Measurements from ENCODE around the gene CFAP99.

The CFAP99 gene

DNA sequence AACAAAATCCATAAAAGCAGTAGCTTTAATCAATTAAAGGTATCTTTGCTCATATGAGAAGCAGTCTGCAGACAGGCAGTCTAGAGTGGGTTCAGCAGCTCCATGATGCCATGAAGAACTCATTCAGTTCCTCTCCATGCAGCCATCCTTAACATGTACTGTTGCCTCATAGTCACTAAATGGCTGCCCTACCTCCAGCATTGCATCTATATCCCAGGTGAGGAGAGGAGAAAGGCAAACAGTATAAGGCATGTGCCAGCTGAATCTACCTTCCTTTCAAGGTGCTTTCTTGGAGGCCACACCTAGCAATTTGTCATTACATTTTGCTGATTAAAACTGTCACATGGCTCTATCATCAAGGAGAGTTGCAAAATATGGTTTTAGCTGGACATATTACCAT is 13.2 kb downstream of the CFAP99 start:
- no peak for DNase-seq

DNA sequence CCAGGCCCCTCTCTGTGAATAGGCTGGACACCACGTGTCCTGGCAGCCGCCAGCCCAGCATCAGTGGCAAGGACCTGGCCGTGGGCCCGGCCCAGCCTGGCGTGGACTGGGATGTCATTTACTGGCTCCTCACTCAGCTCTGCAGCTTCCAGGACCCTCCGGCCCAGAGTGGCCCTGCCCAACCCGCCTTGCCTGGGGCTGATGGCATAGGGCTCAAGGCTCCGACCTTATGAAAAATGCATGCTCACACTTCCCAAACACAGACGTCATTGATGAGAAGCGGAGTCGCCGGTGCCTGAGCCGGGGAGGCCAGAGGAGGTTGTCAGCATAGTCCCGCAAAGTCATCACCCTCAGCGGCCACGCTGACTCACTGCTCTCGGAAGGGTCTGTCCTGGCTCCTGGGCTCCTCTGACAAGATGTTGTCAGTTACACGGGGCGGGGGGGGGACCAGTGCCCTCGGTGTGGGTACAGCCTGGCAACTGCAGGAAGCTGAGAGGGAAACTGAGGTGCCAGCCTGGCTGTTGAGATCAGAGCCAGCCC is 14.3 kb downstream of the CFAP99 start:
- DNase-seq = no peak

DNA sequence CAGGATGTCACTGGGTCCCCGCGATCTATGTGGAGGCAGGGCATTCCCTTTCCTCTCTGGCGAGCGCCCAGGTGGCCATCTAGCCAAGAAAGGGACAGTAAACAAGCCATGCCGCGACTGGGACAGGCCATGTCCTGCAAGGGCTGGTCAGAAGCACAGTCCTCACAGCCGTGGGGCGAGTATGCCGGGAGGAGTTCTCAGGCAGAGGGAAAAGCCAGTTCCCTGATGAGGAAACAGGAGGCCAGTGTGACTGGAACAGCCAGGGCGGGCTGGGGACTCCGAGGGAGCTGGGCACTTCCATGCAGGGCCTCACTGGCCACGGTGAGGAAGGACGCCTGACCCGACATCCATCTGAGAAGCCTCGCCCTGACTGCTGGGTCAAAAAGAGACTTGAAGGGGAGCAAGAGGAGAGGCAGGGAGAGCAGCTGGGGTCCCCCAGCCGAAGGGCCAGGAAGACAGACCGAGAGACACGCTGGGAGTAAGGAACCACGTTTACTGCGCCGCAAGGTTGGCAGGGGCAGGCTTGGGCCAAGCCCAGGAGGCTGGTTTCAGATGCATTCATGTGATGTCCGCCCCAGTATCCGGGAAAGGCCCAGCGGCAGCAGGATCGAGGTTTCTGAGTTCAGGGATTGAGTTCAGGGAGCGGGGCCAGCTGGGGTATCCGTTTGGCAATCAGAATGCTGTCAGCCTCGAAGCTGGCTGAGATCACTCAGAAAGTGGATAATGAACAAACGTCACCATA is 15.0 kb downstream of the CFAP99 start:
- no peak for DNase-seq

DNA sequence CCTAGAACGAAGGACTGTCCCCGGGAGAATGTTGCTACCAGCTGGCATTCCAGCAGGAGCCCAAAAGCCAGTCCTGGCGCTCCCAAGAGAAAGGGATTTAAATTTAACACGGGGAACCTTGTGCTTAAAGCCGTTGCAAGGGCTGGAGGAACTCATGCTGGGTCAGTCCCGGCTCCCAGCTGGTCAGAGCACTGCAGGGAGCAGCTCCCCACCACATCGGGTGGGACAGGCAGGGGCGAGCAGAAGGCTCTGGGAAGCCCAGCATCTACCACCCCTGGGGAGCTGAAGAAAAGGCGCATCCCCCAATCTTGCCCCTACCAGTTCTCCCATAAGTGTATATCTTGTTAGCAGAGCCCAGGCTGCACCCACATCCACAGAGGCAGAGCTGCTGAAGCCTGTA is 15.7 kb downstream of the CFAP99 start:
- DNase-seq = no peak

DNA sequence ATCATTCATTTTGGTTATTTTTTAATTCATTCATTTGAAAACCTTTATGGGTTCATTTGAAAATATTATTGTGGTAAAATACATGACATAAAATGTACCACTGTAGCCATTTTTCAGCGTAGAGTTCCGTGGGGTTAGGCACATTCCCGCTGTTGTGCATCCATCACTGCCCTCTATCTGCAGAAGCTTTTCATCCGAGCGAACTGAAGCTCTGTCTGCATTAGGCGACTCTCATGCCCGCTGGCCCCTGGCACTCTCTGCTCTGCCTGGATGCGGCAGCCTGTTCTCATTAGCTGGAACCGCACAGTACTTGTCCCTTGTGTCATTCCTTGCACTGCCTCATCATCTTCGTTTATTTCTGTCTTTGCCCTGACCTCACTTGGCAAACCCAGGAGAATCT is 17.5 kb downstream of the CFAP99 start:
- no peak for DNase-seq

DNA sequence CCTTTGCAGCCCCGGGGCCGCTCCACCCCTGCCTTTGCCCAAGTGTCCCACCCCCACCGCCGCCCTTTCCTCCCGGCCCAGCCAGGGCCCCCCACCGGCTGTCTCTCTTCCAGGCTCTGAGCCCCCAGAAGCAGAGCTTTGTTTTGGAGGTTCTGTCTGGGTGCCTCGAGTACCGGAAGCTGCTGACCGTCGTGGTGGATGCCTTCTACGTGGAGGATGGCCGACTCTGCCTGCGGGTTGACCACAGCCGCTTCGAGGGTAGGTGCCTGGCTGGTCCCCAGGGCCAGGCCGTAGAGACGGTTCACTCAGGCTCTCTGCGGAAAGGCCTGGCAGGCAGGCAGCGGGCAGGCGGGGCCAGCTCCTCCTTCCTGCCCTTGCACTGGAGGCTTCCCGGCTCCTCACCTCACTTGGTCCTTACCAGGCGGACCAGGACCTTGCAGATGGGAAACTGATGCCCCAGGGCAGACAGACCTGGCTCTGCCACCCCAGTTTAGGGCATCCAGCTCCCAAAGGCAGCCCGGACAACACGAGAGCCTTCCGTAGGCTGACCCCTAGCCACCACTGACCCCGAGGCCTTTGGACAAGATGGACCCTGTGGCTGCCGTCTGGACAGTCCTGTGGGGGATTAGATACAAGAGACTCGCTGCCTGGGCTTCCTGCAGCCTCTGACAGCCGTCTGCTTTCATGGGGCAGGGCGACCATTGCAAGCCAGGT is 18.2 kb downstream of the CFAP99 start:
- no peak for DNase-seq

DNA sequence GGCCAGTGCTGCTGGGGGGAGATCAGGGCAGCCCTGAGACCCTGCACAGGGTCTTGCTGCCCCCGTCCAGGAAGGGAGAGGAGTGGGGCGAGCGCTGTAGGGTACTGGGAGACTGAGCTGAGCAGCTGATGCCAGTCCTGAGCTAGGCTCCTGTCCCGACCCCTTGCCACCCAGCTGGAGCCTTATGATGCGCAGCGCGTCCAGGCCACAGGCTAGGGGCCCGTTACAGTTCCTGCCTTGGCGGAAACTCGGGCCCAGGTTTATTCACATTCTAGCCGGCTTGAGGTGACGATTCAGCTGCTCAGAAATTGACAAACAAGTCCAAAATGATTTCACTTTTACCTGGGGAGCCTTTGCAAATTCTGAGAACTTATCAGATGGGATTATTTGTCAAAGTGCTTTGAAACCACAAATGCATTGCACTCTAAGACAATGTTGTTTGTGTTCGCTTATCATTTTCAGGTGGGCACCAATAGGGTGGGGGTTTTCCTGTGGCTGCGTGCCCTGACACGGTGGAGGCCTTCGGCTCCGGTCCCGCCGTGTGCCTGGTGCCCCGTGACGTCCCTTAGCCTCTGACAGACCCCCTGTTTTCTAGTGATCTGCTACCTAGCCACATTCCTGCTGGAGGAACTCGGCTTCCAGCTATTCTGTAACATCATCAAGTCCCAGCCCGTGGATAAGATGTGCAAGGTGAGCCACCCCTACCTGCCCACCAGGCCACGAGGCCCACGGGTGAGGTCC is 18.9 kb downstream of the CFAP99 start:
- DNase-seq = no peak

DNA sequence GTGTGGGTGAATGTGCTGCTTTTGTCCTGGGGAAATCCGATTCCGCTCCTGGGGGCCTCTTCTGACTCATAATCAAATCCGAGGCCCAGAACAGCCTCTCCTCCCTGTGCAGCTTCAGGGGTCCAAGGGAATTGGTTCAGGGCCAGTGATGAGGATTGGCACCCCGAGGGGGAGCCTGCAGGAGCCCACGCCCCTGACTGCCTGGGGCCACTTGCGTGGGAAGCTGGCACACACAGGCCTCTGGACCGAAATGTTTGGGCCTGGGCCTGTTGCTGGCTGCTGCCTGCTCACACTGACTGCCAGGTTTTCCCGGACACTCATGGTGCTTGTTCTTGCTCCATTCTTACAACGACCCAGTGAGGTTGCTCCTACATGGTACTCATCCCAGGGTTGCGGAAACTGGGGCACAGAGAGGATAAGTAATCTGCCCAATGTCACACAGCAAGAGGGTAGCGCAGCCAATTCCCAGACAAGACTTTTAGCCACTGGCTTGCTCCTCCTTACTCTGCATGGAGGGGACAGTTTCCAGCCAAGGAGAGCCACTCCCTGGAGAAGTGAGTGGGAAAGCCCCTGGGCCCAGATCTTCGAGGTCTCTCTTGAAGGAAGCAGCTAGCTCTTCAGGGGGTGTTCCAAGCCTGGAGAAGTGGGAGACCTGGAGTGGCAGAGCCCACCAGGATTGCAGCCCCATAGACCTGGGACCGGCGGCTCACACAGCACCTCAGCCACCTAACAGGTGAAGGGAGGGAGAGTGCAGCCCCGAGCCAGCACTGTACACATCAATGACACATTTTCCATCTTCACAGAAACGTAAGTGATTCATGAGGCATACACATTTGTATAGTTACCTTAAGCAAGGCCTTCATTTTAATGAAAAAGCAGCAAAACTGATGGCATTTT is 20.3 kb downstream of the CFAP99 start:
- no peak for DNase-seq

DNA sequence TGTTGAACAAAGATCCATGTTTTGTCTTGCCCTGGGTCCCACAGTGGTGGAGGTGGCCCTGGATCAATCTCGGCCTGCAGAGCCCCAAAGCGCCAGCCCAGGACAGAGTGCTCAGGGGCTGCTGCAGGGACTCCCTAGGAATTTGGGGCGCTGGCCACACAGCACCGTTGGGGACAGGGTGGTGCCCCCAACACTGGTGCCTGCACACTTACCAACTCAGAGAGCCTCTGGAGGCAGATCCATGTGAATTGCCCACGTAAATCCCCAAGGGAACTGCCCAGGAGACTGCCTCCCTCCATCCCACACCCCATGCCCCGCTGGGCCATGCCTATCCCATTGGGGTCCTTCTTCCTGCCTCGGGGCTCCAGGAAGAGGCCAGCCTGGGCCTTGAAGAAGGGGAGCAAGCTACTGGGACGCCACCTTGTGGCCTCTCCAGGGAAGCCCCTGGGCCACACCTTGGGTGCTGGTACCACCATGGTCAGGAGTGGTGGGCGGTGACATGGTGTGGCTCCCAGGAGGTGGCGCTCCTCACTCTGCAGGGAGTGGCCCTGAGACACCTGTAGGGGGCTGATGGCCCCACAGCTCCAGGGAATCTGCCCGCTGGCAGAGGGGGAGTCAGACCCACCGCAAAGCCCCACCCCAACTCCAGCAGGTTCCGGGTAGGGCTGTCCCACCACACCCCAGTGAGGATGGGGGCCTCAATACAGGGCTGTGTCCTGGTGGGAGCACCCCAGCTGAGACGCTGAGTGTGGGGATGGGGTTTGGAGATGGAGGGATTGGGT is 22.8 kb downstream of the CFAP99 start:
- peak; percentile 32 for DNase-seq

DNA sequence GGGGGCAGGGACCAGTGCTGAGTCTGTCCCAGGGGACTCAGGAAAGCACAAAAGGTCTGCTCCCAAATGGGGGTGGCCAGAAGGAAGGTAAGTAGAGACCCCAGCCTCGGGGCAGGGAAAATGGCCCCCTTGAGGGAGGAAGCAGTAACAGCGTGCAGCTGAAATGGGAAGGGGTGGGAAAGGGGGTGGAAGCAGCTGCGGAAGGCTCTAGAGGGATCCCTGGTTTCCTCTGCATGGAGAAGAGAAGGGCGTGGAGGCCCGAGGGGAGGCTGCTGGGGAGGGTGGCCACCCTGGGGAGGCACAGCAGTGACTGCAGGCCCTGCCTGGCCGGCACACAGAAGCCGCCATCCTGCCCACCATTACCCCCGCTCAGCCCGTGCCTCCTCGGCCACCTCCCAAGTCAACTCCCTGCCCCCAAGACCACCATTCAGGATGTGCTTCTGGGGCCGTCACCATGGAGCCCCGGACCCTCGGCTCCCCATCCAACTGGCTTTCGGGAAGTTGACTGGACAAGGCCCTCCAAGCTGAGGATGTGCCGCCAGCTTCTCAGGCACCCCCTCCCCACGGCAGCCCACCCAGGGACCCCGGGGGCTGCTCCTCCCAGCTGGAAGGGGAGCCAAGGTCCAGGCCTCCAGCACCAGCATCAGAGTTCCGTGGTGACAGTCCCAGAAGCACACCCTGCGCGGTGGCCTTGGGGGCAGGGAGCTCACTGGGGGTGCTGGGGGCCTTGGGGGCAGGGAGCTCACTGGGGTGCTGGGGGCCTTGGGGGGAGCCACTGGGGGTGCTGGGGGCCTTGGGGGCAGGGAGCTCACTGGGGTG is 23.6 kb downstream of the CFAP99 start:
- no peak for DNase-seq

DNA sequence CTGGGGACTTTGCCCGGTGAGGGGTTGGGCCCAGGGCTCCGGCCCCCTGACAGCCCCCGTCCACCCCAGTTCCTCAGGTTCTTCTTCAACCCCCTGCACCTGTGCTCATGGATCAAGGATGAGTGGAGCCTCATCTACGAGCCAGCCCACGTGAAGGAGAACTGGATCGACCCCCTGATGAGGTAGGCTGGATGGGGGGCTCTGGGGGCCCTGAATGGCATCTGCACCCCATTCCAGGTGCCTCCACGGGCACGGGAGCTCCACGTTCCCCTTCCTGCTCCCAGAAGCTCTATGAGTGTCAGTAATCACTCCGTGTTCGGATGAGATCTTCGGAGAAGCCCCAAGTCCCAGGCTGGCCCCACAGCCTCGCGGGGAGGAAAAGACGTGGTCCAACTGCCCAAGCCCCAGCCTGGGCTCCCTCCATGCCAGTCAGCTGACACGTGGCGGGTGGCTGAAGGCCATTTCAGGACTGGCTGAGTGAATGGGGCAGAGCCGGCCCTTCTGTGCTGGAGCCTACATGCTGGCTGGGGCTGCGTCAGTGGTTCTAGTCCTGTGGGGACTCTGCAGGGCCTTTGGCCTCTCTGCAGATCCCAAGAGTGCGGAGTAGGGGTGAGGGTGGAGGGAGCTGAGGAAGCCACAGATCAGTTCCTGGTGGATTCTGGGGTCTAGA is 24.4 kb downstream of the CFAP99 start:
- DNase-seq = no peak

DNA sequence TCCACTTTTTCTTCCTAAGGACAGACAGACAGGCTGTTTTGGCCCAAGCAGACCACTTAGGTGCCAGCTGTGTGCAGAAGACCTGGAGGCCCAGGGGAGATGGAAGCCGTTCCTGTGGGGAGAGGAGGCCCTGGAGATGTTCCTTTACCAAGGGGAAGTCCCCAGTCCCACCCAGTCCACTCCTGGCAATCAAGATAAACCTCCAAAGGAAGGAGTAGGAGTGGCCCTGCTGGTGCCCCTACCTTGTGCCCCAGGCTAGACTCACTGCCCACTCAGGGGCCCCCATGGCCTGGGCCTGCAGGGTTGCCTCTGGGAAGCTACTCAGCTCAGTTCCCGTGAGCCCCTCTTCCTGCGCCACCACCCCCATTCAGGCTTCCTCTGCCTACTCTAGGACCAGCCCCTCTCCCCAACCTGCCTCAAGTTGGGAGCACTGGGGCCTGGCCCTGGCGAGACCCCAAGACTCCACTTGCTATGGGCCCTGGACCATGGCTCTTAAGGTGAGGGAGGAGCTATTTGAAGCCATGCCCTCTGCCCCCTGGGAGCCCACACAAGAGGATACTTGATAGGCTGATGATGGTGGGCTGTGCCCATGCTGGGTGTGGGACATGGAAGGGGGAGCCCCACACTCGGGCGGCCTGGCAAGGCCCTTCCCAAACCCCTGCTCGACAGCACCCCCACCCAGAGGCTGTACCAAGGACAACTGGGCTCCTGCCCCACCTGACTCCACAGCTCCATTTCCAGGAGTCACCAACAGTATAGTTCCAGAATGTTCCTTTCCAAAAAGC is 25.4 kb downstream of the CFAP99 start:
- no peak for DNase-seq

DNA sequence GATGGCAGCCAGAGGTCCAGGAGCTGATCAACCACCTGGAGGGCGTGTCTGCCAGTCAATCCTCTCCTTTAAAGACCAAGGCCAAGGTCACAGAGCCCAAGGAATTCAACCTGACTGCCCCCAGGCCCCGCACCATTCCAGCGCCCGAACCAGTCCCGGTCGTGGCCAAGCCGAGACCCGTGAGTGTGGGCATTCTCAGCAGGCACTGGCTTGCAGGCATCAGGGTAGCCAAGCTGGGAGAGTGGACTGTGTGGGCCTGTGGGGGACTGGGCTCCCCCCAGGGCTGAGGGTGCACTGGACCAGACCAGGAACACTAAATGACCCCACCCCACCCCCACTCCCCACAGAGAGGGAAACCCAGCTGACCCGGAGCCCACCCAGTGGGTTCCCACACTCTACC is 26.4 kb downstream of the CFAP99 start:
- DNase-seq = no peak

DNA sequence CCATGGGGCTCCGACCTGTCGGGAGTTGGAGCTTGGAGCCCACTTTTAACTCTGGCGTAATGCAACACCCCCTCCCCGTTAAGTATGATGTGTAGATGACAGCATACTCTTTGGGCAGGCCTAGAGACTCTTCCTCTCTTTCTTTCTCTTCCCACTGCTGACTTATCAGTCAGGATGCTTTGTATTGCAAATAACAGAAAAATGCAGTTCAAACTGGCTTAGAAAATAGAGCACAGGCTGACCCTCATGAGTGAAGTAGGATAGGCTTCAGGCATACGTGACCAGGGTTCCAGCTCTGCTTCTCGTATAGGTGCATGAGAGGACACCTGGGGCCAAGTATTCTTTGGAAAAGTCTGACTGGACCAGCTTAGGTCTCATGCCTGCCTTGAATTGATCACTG is 26.8 kb downstream of the CFAP99 start:
- DNase-seq = no peak

DNA sequence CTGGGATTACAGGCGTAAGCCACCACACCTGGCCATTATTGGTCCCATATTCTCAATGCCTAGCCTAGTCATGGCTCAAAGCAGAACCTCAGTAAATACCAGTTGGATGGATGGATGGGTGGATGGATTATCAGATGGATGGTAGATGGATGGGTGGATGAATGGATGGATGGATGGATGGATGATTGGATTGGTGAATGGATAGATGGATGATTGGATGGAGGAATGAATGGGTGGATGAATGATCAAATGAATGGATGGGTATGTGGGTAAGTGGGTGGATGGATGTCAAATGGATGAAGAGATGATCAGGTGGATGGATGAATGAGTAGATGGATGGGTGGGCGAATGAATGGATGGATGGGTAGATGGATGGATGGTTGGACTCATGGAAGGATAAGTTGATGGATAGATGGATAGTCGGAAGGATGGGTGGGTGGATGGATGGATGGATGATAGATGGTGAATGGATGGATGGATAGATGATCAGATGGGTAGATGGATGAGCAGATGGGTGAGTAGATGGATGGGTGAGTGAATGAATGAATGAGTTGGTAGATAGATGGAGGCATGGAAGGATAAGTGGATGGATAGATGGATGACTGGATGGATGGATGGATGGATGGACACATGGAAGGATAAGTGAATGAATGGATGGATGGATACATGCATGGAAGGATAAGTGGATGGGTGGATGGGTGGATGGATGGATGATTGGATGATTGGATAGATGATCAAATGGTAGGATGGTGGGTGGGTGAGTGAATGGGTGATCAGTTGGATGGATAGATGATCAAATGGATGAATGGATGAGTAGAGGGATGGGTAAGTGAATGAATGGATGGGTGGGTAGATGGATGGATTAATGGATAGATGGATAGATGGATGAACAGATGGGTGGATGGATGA is 28.2 kb downstream of the CFAP99 start:
- DNase-seq = no peak

DNA sequence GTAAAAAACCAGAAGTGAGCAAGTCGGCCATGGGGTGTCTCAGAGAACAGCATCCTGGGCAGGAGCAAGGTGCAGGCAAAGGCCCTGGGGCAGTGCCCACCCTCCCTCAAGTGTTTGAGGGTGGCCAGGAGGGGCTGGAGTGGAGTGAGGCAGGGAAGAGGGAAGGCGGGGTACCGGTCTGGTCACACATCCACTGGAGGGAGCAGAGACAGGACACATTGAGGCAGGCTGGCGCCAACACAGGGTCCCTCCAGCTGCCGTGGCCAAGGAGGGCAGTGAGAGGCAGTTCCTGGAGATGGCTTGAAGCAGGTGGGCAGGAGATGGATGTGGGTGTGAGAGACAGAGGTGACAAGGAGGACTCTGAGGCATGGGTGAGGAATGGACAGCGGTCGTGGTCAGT is 29.8 kb downstream of the CFAP99 start:
- DNase-seq = no peak

DNA sequence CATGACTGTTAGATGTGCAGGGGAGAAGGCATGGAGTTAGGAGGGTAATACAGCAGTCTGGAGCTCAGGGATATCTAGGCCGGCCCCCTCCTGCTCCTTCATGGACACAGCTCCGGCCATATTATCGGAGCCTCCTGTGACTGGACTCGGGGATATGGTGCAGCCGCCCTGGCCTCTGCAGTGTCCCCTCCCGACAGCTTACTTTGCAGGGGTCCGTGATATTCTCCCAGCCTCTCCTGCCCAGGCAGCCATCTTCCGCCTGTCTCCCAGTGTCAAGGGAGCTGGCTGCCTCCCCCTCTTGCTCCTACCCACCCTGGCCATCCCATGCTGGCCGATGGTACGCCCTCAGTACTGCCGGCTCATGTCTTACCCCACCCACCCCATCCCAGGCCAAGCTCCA is 30.3 kb downstream of the CFAP99 start:
- DNase-seq = no peak
